Fibroblast of lung (primary cell): ENCODE results near the gene APP.

ENCODE experiments used
- EZH2 ChIP-seq: IDR thresholded peaks from 2 replicates; pipeline ENCODE4 v1.5.1; 2012; ENCODE audit warnings: low read length, control low read depth, mild to moderate bottlenecking; ENCODE audit errors: missing control alignments
- TF ChIP-seq, protein P1 (sequence below), 2 donors: IDR thresholded peaks in 1 of 2; conservative IDR thresholded peaks in 1 of 2; 1 replicate in 1 of 2; 2 replicates in 1 of 2; pipeline ENCODE4 v1.5.1; 2011 to 2012; ENCODE audit warnings: low read length in 2 of 2, control low read depth in 1 of 2, inconsistent platforms in 1 of 2, low read depth in 1 of 2, mild to moderate bottlenecking in 1 of 2

DNA sequence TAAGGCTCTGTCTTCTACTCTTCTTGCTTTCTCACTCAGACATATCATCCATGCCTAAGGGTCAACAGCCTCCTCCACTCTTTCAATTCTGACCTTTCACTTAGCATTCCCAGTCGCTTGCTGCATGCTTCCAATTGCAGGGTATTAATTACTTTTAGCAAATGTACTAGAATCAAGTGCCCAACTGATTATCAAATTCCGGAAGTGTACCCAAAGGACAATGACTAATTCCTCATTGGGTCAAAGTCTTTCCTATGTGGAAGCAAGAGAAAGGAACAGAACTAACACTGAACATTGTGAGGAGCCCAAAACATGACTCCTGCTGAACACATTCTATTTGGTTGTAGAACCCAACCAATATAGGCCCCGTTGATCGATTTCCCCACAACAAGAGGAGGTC, 101.8 kb downstream of the APP start:
- TF ChIP-seq, protein P1, sequence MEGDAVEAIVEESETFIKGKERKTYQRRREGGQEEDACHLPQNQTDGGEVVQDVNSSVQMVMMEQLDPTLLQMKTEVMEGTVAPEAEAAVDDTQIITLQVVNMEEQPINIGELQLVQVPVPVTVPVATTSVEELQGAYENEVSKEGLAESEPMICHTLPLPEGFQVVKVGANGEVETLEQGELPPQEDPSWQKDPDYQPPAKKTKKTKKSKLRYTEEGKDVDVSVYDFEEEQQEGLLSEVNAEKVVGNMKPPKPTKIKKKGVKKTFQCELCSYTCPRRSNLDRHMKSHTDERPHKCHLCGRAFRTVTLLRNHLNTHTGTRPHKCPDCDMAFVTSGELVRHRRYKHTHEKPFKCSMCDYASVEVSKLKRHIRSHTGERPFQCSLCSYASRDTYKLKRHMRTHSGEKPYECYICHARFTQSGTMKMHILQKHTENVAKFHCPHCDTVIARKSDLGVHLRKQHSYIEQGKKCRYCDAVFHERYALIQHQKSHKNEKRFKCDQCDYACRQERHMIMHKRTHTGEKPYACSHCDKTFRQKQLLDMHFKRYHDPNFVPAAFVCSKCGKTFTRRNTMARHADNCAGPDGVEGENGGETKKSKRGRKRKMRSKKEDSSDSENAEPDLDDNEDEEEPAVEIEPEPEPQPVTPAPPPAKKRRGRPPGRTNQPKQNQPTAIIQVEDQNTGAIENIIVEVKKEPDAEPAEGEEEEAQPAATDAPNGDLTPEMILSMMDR (conservative IDR thresholded peaks at IDR 0.05 in 1 of 2, IDR thresholded peaks at IDR 0.05 in 1 of 2; ENCODE audit: low read depth in 1 of 2, low read length in 2 of 2), result no peak
- TF ChIP-seq EZH2, result no peak
